WTC11 (cell line): ENCODE measurements around the gene NEDD9. TPM values are rescaled to one million over a fixed set of nuclear protein-coding genes. Genes with fewer than 3 reads are reported as not detected.

Experiments
- ATAC-seq: fragments of 200-7000 bp; cut with Tn5 transposase; 2 replicates; pipeline ENCODE4 v1.10.0; 2021; ENCODE audit warnings: mild to moderate bottlenecking, moderate library complexity
- CTCF ChIA-PET: fragments of 300-600 bp; sonication (Branson Sonifier 250); formaldehyde crosslinking; loops from one replicate; lab custom pipeline; 2021; ENCODE audit warnings: antibody characterized with exemption; lab: Charles Lee
- POLR2A ChIA-PET: fragments of 350-600 bp; sonication (Branson Sonifier 250); formaldehyde crosslinking; loops from one replicate; lab custom pipeline; 2021; ENCODE audit warnings: antibody characterized with exemption; lab: Charles Lee
- DNase-seq: peaks from one replicate; pipeline ENCODE4 v3.0.0; 2021; ENCODE audit warnings: low spot score
- H3K27ac Mint-ChIP-seq: 2 replicates; pipeline ENCODE4 v1.8.0; 2021; ENCODE audit warnings: mixed read lengths
- H3K27me3 Mint-ChIP-seq: 2 replicates; pipeline ENCODE4 v1.8.0; 2021; ENCODE audit warnings: low read depth, mild to moderate bottlenecking, moderate library complexity, mixed read lengths
- H3K36me3 Mint-ChIP-seq: 2 replicates; pipeline ENCODE4 v1.8.0; 2021; ENCODE audit warnings: mixed read lengths
- H3K4me1 Mint-ChIP-seq: 2 replicates; pipeline ENCODE4 v1.8.0; 2022; ENCODE audit warnings: mixed read lengths
- H3K4me3 Mint-ChIP-seq: 2 replicates; pipeline ENCODE4 v1.8.0; 2021; ENCODE audit warnings: mild to moderate bottlenecking, moderate library complexity, mixed read lengths
- H3K9me3 Mint-ChIP-seq: 2 replicates; pipeline ENCODE4 v1.8.0; 2021; ENCODE audit warnings: mixed read lengths
- CREB1 ChIP-seq: sonication (generic); formaldehyde crosslinking; IDR thresholded peaks from 2 replicates; pipeline ENCODE4 v1.8.0; 2023; ENCODE audit warnings: mild to moderate bottlenecking, missing genetic modification reagents
- FOXK1 ChIP-seq: sonication (generic); formaldehyde crosslinking; IDR thresholded peaks from 2 replicates; pipeline ENCODE4 v1.8.0; 2022; ENCODE audit warnings: mild to moderate bottlenecking, moderate library complexity, missing genetic modification reagents
- GRHL2 ChIP-seq: fragments of 250-450 bp; sonication (Bioruptor Pico); IDR thresholded peaks from 2 replicates; pipeline ENCODE4 v1.8.0; 2022; ENCODE audit warnings: mild to moderate bottlenecking, moderate library complexity; ENCODE audit not compliant: insufficient replicate concordance, severe bottlenecking
- IRF2 ChIP-seq: sonication (generic); formaldehyde crosslinking; IDR thresholded peaks from 2 replicates; pipeline ENCODE4 v1.8.0; 2022; ENCODE audit warnings: low read depth, missing genetic modification reagents, borderline replicate concordance
- JAZF1 ChIP-seq: fragments of 250-450 bp; sonication (Bioruptor Pico); IDR thresholded peaks from 2 replicates; pipeline ENCODE4 v1.9.0; 2021; ENCODE audit warnings: moderate library complexity, mild to moderate bottlenecking, inconsistent platforms
- JUN ChIP-seq: sonication (generic); formaldehyde crosslinking; IDR thresholded peaks from 2 replicates; pipeline ENCODE4 v1.8.0; 2023; ENCODE audit warnings: mild to moderate bottlenecking, missing genetic modification reagents
- MXD4 ChIP-seq: fragments of 250-450 bp; sonication (Bioruptor Pico); IDR thresholded peaks from 2 replicates; pipeline ENCODE4 v1.8.0; 2021; ENCODE audit warnings: mild to moderate bottlenecking, moderate library complexity, borderline replicate concordance
- NFATC4 ChIP-seq: fragments of 250-450 bp; sonication (Bioruptor Pico); IDR thresholded peaks from 2 replicates; pipeline ENCODE4 v1.9.0; 2021; ENCODE audit warnings: mild to moderate bottlenecking
- NR3C1 ChIP-seq: sonication (generic); formaldehyde crosslinking; conservative IDR thresholded peaks from 2 replicates; pipeline ENCODE4 v1.8.1; 2023; ENCODE audit warnings: low read depth, mild to moderate bottlenecking, missing genetic modification reagents
- OVOL2 ChIP-seq: fragments of 250-450 bp; sonication (Bioruptor Pico); IDR thresholded peaks from 2 replicates; pipeline ENCODE4 v1.9.0; 2021; ENCODE audit warnings: mild to moderate bottlenecking, borderline replicate concordance
- PRDM15 ChIP-seq: sonication (generic); formaldehyde crosslinking; IDR thresholded peaks from 2 replicates; pipeline ENCODE4 v1.8.0; 2022; ENCODE audit warnings: missing genetic modification reagents
- RELA ChIP-seq: sonication (generic); formaldehyde crosslinking; IDR thresholded peaks from 2 replicates; pipeline ENCODE4 v1.8.1; 2022; ENCODE audit warnings: missing genetic modification reagents, mild to moderate bottlenecking, borderline replicate concordance
- TEAD1 ChIP-seq: sonication (generic); formaldehyde crosslinking; IDR thresholded peaks from 2 replicates; pipeline ENCODE4 v1.8.0; 2022; ENCODE audit warnings: mild to moderate bottlenecking, missing genetic modification reagents
- TP53 ChIP-seq: sonication (generic); formaldehyde crosslinking; IDR thresholded peaks from 2 replicates; pipeline ENCODE4 v1.8.1; 2023; ENCODE audit warnings: mild to moderate bottlenecking, missing genetic modification reagents
- USF2 ChIP-seq: sonication (generic); formaldehyde crosslinking; IDR thresholded peaks from 2 replicates; pipeline ENCODE4 v1.8.1; 2023; ENCODE audit warnings: mild to moderate bottlenecking, missing genetic modification reagents, moderate library complexity
- ZBTB21 ChIP-seq: sonication (generic); formaldehyde crosslinking; IDR thresholded peaks from 2 replicates; pipeline ENCODE4 v1.8.1; 2023; ENCODE audit warnings: mild to moderate bottlenecking, missing genetic modification reagents, borderline replicate concordance
- ZNF121 ChIP-seq: sonication (generic); formaldehyde crosslinking; IDR thresholded peaks from 2 replicates; pipeline ENCODE4 v1.8.0; 2023; ENCODE audit warnings: missing genetic modification reagents
- ZNF281 ChIP-seq: sonication (generic); formaldehyde crosslinking; IDR thresholded peaks from 2 replicates; pipeline ENCODE4 v1.8.0; 2023; ENCODE audit warnings: mild to moderate bottlenecking, missing genetic modification reagents
- ZSCAN18 ChIP-seq: fragments of 250-450 bp; sonication (Bioruptor Pico); IDR thresholded peaks from 2 replicates; pipeline ENCODE4 v2.1.2; 2022; ENCODE audit warnings: mild to moderate bottlenecking, moderate library complexity
- total RNA-seq: library from RNA; stranded (reverse); gene quantifications from 3 replicates; pipeline ENCODE4 v1.2.3, GENCODE V29; 2021
- TF ChIP-seq, protein P1 (sequence below): sonication (generic); formaldehyde crosslinking; IDR thresholded peaks from 2 replicates; pipeline ENCODE4 v1.8.1; 2022; ENCODE audit warnings: missing genetic modification reagents, borderline replicate concordance

The NEDD9 gene
- total RNA-seq, 1 experiment from 2014 or later, result 9.8 TPM

- ChIA-PET CTCF (no interaction called here), POLR2A (no interaction called here)
- ATAC-seq, result no peak
- Mint-ChIP-seq H3K27me3 (no peaks in the 10 kb centered on the region; the same call in 1 of the 2 replicates), H3K4me3 (no peak overlapping the region), H3K4me1 (peaks cover 30% of the 10 kb centered on the region), H3K36me3 (no peaks in the 10 kb centered on the region), H3K27ac (no peak overlapping the region), H3K9me3 (no peaks in the 10 kb centered on the region)
- no peak for TF ChIP-seq ZBTB21 (CRISPR knock-in tag)
- no peak for TF ChIP-seq ZNF121 (CRISPR knock-in tag)
- no peak for TF ChIP-seq TP53 (CRISPR knock-in tag)
- TF ChIP-seq GRHL2 (CRISPR knock-in tag), result no peak
- TF ChIP-seq, protein P1, sequence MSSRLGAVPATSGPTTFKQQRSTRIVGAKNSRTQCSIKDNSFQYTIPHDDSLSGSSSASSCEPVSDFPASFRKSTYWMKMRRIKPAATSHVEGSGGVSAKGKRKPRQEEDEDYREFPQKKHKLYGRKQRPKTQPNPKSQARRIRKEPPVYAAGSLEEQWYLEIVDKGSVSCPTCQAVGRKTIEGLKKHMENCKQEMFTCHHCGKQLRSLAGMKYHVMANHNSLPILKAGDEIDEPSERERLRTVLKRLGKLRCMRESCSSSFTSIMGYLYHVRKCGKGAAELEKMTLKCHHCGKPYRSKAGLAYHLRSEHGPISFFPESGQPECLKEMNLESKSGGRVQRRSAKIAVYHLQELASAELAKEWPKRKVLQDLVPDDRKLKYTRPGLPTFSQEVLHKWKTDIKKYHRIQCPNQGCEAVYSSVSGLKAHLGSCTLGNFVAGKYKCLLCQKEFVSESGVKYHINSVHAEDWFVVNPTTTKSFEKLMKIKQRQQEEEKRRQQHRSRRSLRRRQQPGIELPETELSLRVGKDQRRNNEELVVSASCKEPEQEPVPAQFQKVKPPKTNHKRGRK (CRISPR knock-in tag), result no peak
- no peak for TF ChIP-seq OVOL2 (CRISPR knock-in tag)
- TF ChIP-seq CREB1 (CRISPR knock-in tag), result no peak
- no peak for TF ChIP-seq TEAD1 (CRISPR knock-in tag)
- no peak for TF ChIP-seq JAZF1
- no peak for TF ChIP-seq JUN (CRISPR knock-in tag)
- TF ChIP-seq IRF2 (CRISPR knock-in tag), result no peak
- no peak for TF ChIP-seq NFATC4 (CRISPR knock-in tag)
- no peak for TF ChIP-seq RELA (CRISPR knock-in tag)
- DNase-seq, result no peak
Observed at GRCh38 chr6:11155589-11155988, 76.9 kb downstream of the NEDD9 start.

DNA sequence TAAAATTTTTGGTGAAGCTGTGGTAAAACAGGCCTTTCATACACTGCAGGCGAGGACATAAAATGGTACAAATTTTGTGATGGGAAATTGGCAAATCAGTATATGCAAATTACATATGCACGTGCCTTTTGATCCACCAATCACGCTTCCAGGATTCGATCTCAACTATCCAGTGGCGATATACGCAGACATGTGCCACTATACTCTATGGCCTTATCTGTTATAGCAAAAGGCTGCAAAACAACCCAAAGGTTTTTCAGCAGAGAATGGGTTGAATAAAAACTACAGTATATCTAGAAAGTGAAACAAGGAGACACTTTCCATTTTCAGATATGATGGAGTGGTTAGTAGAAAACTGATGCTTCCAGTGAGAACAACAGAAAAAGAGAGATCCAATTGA, 79.0 kb downstream of the NEDD9 start:
- ATAC-seq (no peak), DNase-seq (no peak)
- Mint-ChIP-seq H3K4me3 (no peak overlapping the region), H3K27ac (no peak overlapping the region), H3K36me3 (no peaks in the 10 kb centered on the region), H3K27me3 (no peaks in the 10 kb centered on the region), H3K9me3 (no peaks in the 10 kb centered on the region), H3K4me1 (peaks cover 31% of the 10 kb centered on the region)
- ChIA-PET POLR2A (no interaction called here), CTCF (no interaction called here)
- TF ChIP-seq NR3C1 (CRISPR knock-in tag) (no peak), ZNF281 (CRISPR knock-in tag) (no peak)

DNA sequence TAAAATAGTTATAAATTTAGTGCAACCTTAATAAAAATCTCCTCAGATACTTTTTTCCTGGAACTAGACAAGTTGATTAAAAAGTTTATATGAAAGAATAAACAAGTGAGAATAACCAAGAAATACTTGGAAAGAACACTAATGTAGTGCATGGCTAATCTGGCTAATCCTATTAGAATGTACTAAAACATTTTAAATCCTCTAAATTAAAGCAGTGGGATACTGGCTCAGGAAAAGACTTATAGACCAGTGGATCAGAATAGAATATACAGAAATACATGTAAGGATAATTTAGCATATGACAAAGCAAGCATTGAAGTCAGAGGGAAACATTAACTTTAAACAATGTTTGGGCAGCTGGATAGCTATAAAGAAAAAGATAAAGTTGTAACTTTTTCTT, 79.9 kb downstream of the NEDD9 start:
- Mint-ChIP-seq H3K27ac (no peak overlapping the region), H3K4me1 (peaks cover 31% of the 10 kb centered on the region), H3K36me3 (no peaks in the 10 kb centered on the region), H3K4me3 (no peak overlapping the region), H3K27me3 (no peaks in the 10 kb centered on the region), H3K9me3 (no peaks in the 10 kb centered on the region)
- DNase-seq, result no peak
- ChIA-PET CTCF (no interaction called here), POLR2A (no interaction called here)
- ATAC-seq, result no peak
- TF ChIP-seq CREB1 (CRISPR knock-in tag) (no peak), OVOL2 (CRISPR knock-in tag) (no peak), USF2 (CRISPR knock-in tag) (no peak), PRDM15 (CRISPR knock-in tag) (no peak), JAZF1 (no peak), FOXK1 (CRISPR knock-in tag) (no peak), ZSCAN18 (CRISPR knock-in tag) (no peak), MXD4 (CRISPR knock-in tag) (no peak)
